Astrocyte (in vitro differentiated cells and primary cell): ENCODE data around the gene DSCAM.

Experiments used
- CTCF ChIP-seq: IDR thresholded peaks from 2 replicates; pipeline ENCODE4 v1.5.1; 2011; ENCODE audit warnings: low read depth, mild to moderate bottlenecking, inconsistent platforms, low read length, moderate library complexity; ENCODE audit not compliant: insufficient read depth
- EZH2 ChIP-seq: IDR thresholded peaks from 2 replicates; pipeline ENCODE4 v1.6.1; 2012; ENCODE audit warnings: mild to moderate bottlenecking, low read length, inconsistent platforms; ENCODE audit not compliant: insufficient read depth

- TF ChIP-seq EZH2 (no peak), CTCF (no peak)
These were observed 577.7 kb downstream of the DSCAM start for GRCh38 chr21:40269239-40269638.
